CD4-positive, CD25-positive, alpha-beta regulatory T cell (primary cell): ENCODE data around the gene RASSF5. TPM values are rescaled to one million over a fixed set of nuclear protein-coding genes. Genes with fewer than 3 reads are reported as not detected.
A peak's percentile ranks its signal among the peaks of the same experiment; 100 is the strongest.
"Not testable (repeated sequence)": the region's sequence is repeated elsewhere in the genome, so short reads cannot be mapped to it uniquely, and the experiment has no call there.

Source experiments
- ATAC-seq, 2 donors: fragments of 150-1000 bp; cut with Tn5 transposase; one replicate each; pipeline ENCODE4 v1.10.0; 2021; ENCODE audit warnings: low read depth in 2 of 2, moderate number of reproducible peaks in 2 of 2, moderate library complexity in 1 of 2
- DNase-seq, 3 donors: peaks; one replicate each; pipeline versions ENCODE4 v3.0.0 to v3.0.0-alpha.2; 2012 to 2022; ENCODE audit warnings: mixed read lengths in 1 of 3
- H3K27ac ChIP-seq: one replicate; pipeline ENCODE4 v1.7.0; 2013; ENCODE audit warnings: mild to moderate bottlenecking, low read length; ENCODE audit not compliant: insufficient read depth, poor library complexity, severe bottlenecking
- H3K27me3 ChIP-seq: one replicate; pipeline ENCODE4 v1.7.0; 2013; ENCODE audit warnings: low read length; ENCODE audit not compliant: control insufficient read depth, insufficient read depth
- H3K36me3 ChIP-seq: one replicate; pipeline ENCODE4 v1.7.0; 2013; ENCODE audit warnings: mild to moderate bottlenecking, low read length, moderate library complexity; ENCODE audit not compliant: control insufficient read depth, insufficient read depth
- H3K4me1 ChIP-seq: 2 replicates; pipeline ENCODE4 v1.7.0; 2013; ENCODE audit warnings: mild to moderate bottlenecking, low read length; ENCODE audit not compliant: insufficient read depth, control insufficient read depth, poor library complexity, severe bottlenecking
- H3K4me3 ChIP-seq: one replicate; pipeline ENCODE4 v1.7.0; 2013; ENCODE audit warnings: low read depth, mild to moderate bottlenecking, low read length, moderate library complexity
- H3K9me3 ChIP-seq, 2 experiments: 1 replicate in 1 of 2; 2 replicates in 1 of 2; pipeline ENCODE4 v1.7.0; 2013; ENCODE audit warnings: low read length in 2 of 2, mild to moderate bottlenecking in 1 of 2, moderate library complexity in 1 of 2; ENCODE audit not compliant: control insufficient read depth in 2 of 2
- H3K27ac Mint-ChIP-seq, 3 donors: one replicate each; pipeline ENCODE4 v1.8.0; 2020 to 2022; ENCODE audit warnings: mild to moderate bottlenecking in 3 of 3, mixed read lengths in 3 of 3, moderate library complexity in 2 of 3
- H3K27me3 Mint-ChIP-seq: one replicate; pipeline ENCODE4 v1.8.0; 2022; ENCODE audit warnings: mild to moderate bottlenecking, mixed read lengths
- H3K36me3 Mint-ChIP-seq: one replicate; pipeline ENCODE4 v1.8.0; 2020; ENCODE audit warnings: mixed read lengths
- H3K4me1 Mint-ChIP-seq, 4 donors: one replicate each; pipeline ENCODE4 v1.8.0; 2020 to 2022; ENCODE audit warnings: mixed read lengths in 4 of 4, mild to moderate bottlenecking in 1 of 4
- H3K4me3 Mint-ChIP-seq, 4 donors: one replicate each; pipeline ENCODE4 v1.8.0; 2020 to 2022; ENCODE audit warnings: mild to moderate bottlenecking in 4 of 4, mixed read lengths in 4 of 4, moderate library complexity in 3 of 4
- H3K9me3 Mint-ChIP-seq, 7 donors: one replicate each; pipeline ENCODE4 v1.8.0; 2020 to 2022; ENCODE audit warnings: mixed read lengths in 7 of 7, mild to moderate bottlenecking in 3 of 7, moderate library complexity in 2 of 7
- polyA plus RNA-seq, 4 donors: library from polyadenylated mRNA; unstranded; fragments of 300-500 nt; fragmentation: Illumina TruSeq; gene quantifications; one replicate each; pipeline ENCODE4 v1.2.3, GENCODE V29; 2021
- total RNA-seq: library from RNA; stranded (reverse); gene quantifications from one replicate; pipeline ENCODE4 v1.2.3, GENCODE V29; 2022

RASSF5 gene
- total and polyA plus RNA-seq, 5 donors from 2014 or later = 158 to 258 (median 231) TPM

- Histone ChIP-seq H3K36me3 (peaks cover 82% of the 10 kb centered on the region), H3K27ac (no peak overlapping the region), H3K9me3 (no peaks in the 10 kb centered on the region), H3K27me3 (no peaks in the 10 kb centered on the region), H3K4me3 (no peak overlapping the region), H3K4me1 (peaks cover 34% of the 10 kb centered on the region)
- Mint-ChIP-seq H3K4me1 (peaks cover 5 to 58% (median 28%) of the 10 kb centered on the region in 4 donors), H3K4me3 (peak overlapping the region in 1 of 4 donors; percentile 38), H3K36me3 (peaks cover 46% of the 10 kb centered on the region), H3K9me3 (no peaks in the 10 kb centered on the region), H3K27me3 (no peaks in the 10 kb centered on the region), H3K27ac (peak overlapping the region in 1 of 3 donors; percentile 53)
- DNase-seq = no peak
- no peak for ATAC-seq
These were observed 30.2 kb upstream of the RASSF5 start for GRCh38 chr1:206477110-206477509.

- H3K9me3 Mint-ChIP-seq = no peaks in the 10 kb centered on the region
- peaks cover 46% of the 10 kb centered on the region for H3K36me3 Mint-ChIP-seq
- DNase-seq (no peak), ATAC-seq (no peak)
- H3K27me3 Mint-ChIP-seq = no peaks in the 10 kb centered on the region
- Histone ChIP-seq H3K4me1 (peaks cover 27% of the 10 kb centered on the region), H3K36me3 (peaks cover 89% of the 10 kb centered on the region), H3K9me3 (no peaks in the 10 kb centered on the region), H3K27ac (no peak overlapping the region), H3K27me3 (no peaks in the 10 kb centered on the region), H3K4me3 (no peak overlapping the region)
- peaks cover 5 to 52% (median 24%) of the 10 kb centered on the region in 4 donors for H3K4me1 Mint-ChIP-seq
- H3K27ac Mint-ChIP-seq = peak overlapping the region in 1 of 3 donors; percentile 53
- peak overlapping the region in 1 of 4 donors; percentile 38 for H3K4me3 Mint-ChIP-seq
These were observed 29.6 kb upstream of the RASSF5 start for GRCh38 chr1:206477581-206478380.

- no peak overlapping the region for H3K27ac ChIP-seq
- no peak overlapping the region for H3K4me3 Mint-ChIP-seq
- H3K27me3 Mint-ChIP-seq = no peaks in the 10 kb centered on the region
- no peak for DNase-seq
- no peak overlapping the region for H3K4me3 ChIP-seq
- no peaks in the 10 kb centered on the region for H3K27me3 ChIP-seq
- no peaks in the 10 kb centered on the region for H3K9me3 Mint-ChIP-seq
- no peak overlapping the region for H3K27ac Mint-ChIP-seq
- peaks cover 5 to 43% (median 20%) of the 10 kb centered on the region in 4 donors for H3K4me1 Mint-ChIP-seq
- H3K9me3 ChIP-seq = no peaks in the 10 kb centered on the region
- H3K36me3 ChIP-seq = peaks cover 92% of the 10 kb centered on the region
- ATAC-seq = no peak
- H3K4me1 ChIP-seq = peaks cover 19% of the 10 kb centered on the region
- H3K36me3 Mint-ChIP-seq = peaks cover 42% of the 10 kb centered on the region
These were observed 28.6 kb upstream of the RASSF5 start for GRCh38 chr1:206478746-206479145.

GRCh38 chr1:206479183-206480125, 27.9 kb upstream of the RASSF5 start:
- Mint-ChIP-seq H3K4me3 (peak overlapping the region in 1 of 4 donors; percentile 8), H3K4me1 (peaks cover 4 to 36% (median 15%) of the 10 kb centered on the region in 4 donors), H3K36me3 (peaks cover 38% of the 10 kb centered on the region), H3K9me3 (no peaks in the 10 kb centered on the region), H3K27ac (peak overlapping the region in 2 of 3 donors; percentile 44 to 95), H3K27me3 (no peaks in the 10 kb centered on the region)
- Histone ChIP-seq H3K9me3 (no peaks in the 10 kb centered on the region), H3K4me3 (no peak overlapping the region), H3K27ac (peak overlapping the region; percentile 25), H3K4me1 (peaks cover 17% of the 10 kb centered on the region), H3K27me3 (no peaks in the 10 kb centered on the region), H3K36me3 (peaks cover 92% of the 10 kb centered on the region)
- peak; percentile 48 to 80 (median 62) for DNase-seq
- ATAC-seq = peak; percentile 65 to 75

- peak overlapping the region in 1 of 3 donors; percentile 81 for H3K27ac Mint-ChIP-seq
- H3K4me1 Mint-ChIP-seq = peaks cover 4 to 30% (median 14%) of the 10 kb centered on the region in 4 donors
- H3K4me3 Mint-ChIP-seq = peak overlapping the region in 1 of 4 donors; percentile 61
- peaks cover 36% of the 10 kb centered on the region for H3K36me3 Mint-ChIP-seq
- no peak overlapping the region for H3K27ac ChIP-seq
- ATAC-seq (no peak), DNase-seq (no peak)
- no peak overlapping the region for H3K4me3 ChIP-seq
- H3K4me1 ChIP-seq = peaks cover 14% of the 10 kb centered on the region
- H3K36me3 ChIP-seq = peaks cover 92% of the 10 kb centered on the region
- H3K27me3 Mint-ChIP-seq = no peaks in the 10 kb centered on the region
- no peaks in the 10 kb centered on the region for H3K9me3 ChIP-seq
- no peaks in the 10 kb centered on the region for H3K27me3 ChIP-seq
- no peaks in the 10 kb centered on the region for H3K9me3 Mint-ChIP-seq
These were observed 27.1 kb upstream of the RASSF5 start for GRCh38 chr1:206480211-206480610.

- H3K27me3 Mint-ChIP-seq = no peaks in the 10 kb centered on the region
- Histone ChIP-seq H3K4me3 (no peak overlapping the region), H3K36me3 (peaks cover 90% of the 10 kb centered on the region), H3K27me3 (no peaks in the 10 kb centered on the region), H3K27ac (no peak overlapping the region), H3K9me3 (no peaks in the 10 kb centered on the region), H3K4me1 (peaks cover 14% of the 10 kb centered on the region)
- DNase-seq (no peak), ATAC-seq (no peak)
- peaks cover 4 to 20% (median 9%) of the 10 kb centered on the region in 4 donors for H3K4me1 Mint-ChIP-seq
- H3K27ac Mint-ChIP-seq = peak overlapping the region in 1 of 3 donors; percentile 84
- H3K4me3 Mint-ChIP-seq = no peak overlapping the region
- no peaks in the 10 kb centered on the region for H3K9me3 Mint-ChIP-seq
- peaks cover 24% of the 10 kb centered on the region for H3K36me3 Mint-ChIP-seq
These were observed 24.7 kb upstream of the RASSF5 start for GRCh38 chr1:206482611-206483010.

- not testable (repeated sequence) for H3K4me1 ChIP-seq, H3K27me3 ChIP-seq, H3K9me3 Mint-ChIP-seq, DNase-seq, H3K9me3 ChIP-seq, H3K27ac ChIP-seq, H3K27me3 Mint-ChIP-seq, H3K4me3 Mint-ChIP-seq, ATAC-seq, H3K4me3 ChIP-seq, H3K27ac Mint-ChIP-seq
- H3K36me3 ChIP-seq = peaks cover 90% of the 10 kb centered on the region
- Mint-ChIP-seq H3K36me3 (peaks cover 22% of the 10 kb centered on the region), H3K4me1 (peaks cover 4 to 14% (median 9%) of the 10 kb centered on the region in 4 donors)
These were observed 23.5 kb upstream of the RASSF5 start for GRCh38 chr1:206483864-206484263.
